Heart left ventricle (tissue), 13 donors: ENCODE data around the gene UNC93A.

Experiments
- POLR2A ChIP-seq, 2 donors: fragments of 450-650 bp; IDR thresholded peaks; one replicate each; pipeline ENCODE4 v1.6.1; 2017; ENCODE audit warnings: antibody characterized with exemption in 2 of 2, mild to moderate bottlenecking in 2 of 2, moderate library complexity in 2 of 2
- TF ChIP-seq, protein P1 (sequence below), 12 donors: fragments of 200-600 bp; sonication (generic) in 4 of 12; IDR thresholded peaks; one replicate each; pipeline versions ENCODE4 v1.5.0 to v1.8.0; 2018 to 2022; ENCODE audit warnings: antibody characterized with exemption in 12 of 12, mild to moderate bottlenecking in 5 of 12
- donor health status: ischemic (EF 13 %, LVEDD 7.1; RV severe dilation, severe dysfunction).
- donor health status: DM: no; HTN: yes; CAD: no.
- donor health status: DM: no; HTN: no; CAD: no.
- donor health status: ischemic (EF 25% LVEDD 6.9; RV normal size, moderate dysfunction).
- donor health status: ischemic (EF 25% LVEDD 5.7; RV mildly dilated, moderate dysfunction).
- donor health status: ischemic (EF 35%, LVEDD 5.7; RV mildly dilated, moderate dysfunction).
- donor health status: nonischemic (EF 11% LVEDD 7.7; RV severe dilation, severe dysfunction).
- donor health status: DM: yes; HTN: yes; CAD: no.
- donor health status: PGD.
- donor health status: ischemic (EF 29% LVEDD 5.4; RV normal size, mild dysfunction).
- donor health status: nonischemic (EF 23%, LVEDD 6.1; RV moderate dilation, normal function).

DNA sequence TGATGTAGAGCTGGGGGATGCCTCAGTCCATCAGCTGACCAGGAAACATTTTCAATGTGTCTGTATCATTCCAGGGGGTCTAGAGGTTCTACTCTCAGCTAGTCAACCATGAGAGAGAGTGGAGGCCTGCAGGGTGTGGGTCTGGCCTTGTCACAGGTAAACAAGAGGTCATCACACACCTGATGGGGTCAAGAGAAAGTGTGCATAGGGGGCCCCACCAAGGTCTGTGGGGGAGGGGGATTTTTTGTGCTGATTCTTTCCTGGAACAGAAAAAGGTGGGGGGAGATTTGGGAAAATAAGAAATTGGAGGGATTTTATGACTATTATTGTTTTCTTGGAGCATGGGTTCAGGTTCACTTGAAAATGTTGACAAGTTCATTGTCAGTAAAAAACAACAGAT is 8.9 kb upstream of the UNC93A start:
- TF ChIP-seq, protein P1, sequence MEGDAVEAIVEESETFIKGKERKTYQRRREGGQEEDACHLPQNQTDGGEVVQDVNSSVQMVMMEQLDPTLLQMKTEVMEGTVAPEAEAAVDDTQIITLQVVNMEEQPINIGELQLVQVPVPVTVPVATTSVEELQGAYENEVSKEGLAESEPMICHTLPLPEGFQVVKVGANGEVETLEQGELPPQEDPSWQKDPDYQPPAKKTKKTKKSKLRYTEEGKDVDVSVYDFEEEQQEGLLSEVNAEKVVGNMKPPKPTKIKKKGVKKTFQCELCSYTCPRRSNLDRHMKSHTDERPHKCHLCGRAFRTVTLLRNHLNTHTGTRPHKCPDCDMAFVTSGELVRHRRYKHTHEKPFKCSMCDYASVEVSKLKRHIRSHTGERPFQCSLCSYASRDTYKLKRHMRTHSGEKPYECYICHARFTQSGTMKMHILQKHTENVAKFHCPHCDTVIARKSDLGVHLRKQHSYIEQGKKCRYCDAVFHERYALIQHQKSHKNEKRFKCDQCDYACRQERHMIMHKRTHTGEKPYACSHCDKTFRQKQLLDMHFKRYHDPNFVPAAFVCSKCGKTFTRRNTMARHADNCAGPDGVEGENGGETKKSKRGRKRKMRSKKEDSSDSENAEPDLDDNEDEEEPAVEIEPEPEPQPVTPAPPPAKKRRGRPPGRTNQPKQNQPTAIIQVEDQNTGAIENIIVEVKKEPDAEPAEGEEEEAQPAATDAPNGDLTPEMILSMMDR (IDR thresholded peaks at IDR 0.05), result no peak
- no peak for TF ChIP-seq POLR2A (IDR thresholded peaks at IDR 0.05)
